Activated naive CD4-positive, alpha-beta T cell treated with anti-CD3 and anti-CD28 coated beads, Interleukin-2, amount 10 ng/mL, durations not matched to agents 7 days and 5 days (primary cell): ENCODE measurements around the gene LSM7.

Experiments
- CTCF ChIA-PET: fragments of 350-600 bp; sonication (Branson Sonifier 250); formaldehyde crosslinking; loops from one replicate; lab custom pipeline; 2021; ENCODE audit warnings: antibody characterized with exemption; lab: Charles Lee
- DNase-seq: peaks from one replicate; pipeline ENCODE4 v3.0.0-alpha.2; 2020
- H3K27ac Mint-ChIP-seq: one replicate; pipeline ENCODE4 v1.8.0; 2021; ENCODE audit warnings: mild to moderate bottlenecking, moderate library complexity, mixed read lengths
- H3K27me3 Mint-ChIP-seq: one replicate; pipeline ENCODE4 v1.8.0; 2021; ENCODE audit warnings: mild to moderate bottlenecking, mixed read lengths
- H3K36me3 Mint-ChIP-seq: one replicate; pipeline ENCODE4 v1.8.0; 2021; ENCODE audit warnings: mixed read lengths
- H3K4me1 Mint-ChIP-seq: one replicate; pipeline ENCODE4 v1.8.0; 2021; ENCODE audit warnings: mixed read lengths
- H3K4me3 Mint-ChIP-seq: one replicate; pipeline ENCODE4 v1.8.0; 2021; ENCODE audit warnings: mild to moderate bottlenecking, moderate library complexity, mixed read lengths
- H3K9me3 Mint-ChIP-seq: one replicate; pipeline ENCODE4 v1.8.0; 2021; ENCODE audit warnings: mixed read lengths

Gene LSM7

DNA sequence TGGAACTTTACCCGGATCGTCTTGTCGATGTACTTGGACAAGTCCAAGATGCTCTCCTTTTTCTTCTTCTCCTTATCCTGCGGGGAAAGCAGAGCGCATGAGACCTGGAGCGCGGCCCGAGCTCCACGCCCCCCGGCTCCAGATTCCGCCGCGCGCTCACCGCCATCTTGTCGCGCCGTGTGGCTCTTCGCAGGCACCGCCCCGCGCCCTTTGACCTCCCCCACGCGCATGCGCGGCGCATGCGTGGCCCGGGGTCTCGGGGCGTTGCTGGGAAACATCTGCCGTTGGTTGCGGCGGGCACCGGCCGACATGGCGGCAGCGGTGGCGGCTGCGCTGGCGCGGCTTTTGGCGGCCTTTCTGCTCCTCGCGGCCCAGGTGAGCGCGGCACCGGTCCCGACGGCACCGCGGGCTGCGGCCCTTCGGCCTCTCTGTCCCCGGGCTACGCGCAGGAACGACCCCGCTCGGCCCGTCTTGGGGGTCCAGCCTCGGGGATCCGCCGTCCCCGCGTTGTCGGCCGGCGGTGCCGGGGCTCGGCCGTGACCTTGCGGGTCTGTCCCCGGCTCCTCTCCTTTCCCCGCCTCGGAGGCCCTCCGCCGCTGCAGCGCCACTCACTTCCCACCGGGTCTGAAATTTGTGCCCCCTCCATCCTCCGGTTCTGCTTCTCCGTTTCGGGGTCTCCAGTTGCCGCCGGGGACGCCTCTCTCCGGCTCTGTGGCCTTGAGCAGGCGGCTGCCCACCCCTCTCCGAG is at the start of gene LSM7, which contains the start of gene SPPL2B:
LSM7 (minus strand) TSS at position 186 of the 748 bp plus-strand sequence; CDS start at position 166, 20 bp downstream.
SPPL2B (plus strand) TSS at position 284 of the 748 bp plus-strand sequence; CDS start at position 310, 26 bp downstream.
- H3K27me3 Mint-ChIP-seq: no peaks in the 10 kb centered on the region
- CTCF ChIA-PET: interaction anchor here (1.2 kb wide), 1 partner anchor 63 kb away, joined by 3 read pairs; no protein-coding TSS in a partner anchor
- no peaks in the 10 kb centered on the region for H3K9me3 Mint-ChIP-seq
- peak within 1 kb of the TSS; percentile 97 for H3K4me3 Mint-ChIP-seq
- H3K36me3 Mint-ChIP-seq: peaks cover 35% of the 10 kb centered on the region
- H3K4me1 Mint-ChIP-seq: peaks cover 73% of the 10 kb centered on the region
- peak; percentile 93 for DNase-seq
- H3K27ac Mint-ChIP-seq: peak within 1 kb of the TSS; percentile 99

DNA sequence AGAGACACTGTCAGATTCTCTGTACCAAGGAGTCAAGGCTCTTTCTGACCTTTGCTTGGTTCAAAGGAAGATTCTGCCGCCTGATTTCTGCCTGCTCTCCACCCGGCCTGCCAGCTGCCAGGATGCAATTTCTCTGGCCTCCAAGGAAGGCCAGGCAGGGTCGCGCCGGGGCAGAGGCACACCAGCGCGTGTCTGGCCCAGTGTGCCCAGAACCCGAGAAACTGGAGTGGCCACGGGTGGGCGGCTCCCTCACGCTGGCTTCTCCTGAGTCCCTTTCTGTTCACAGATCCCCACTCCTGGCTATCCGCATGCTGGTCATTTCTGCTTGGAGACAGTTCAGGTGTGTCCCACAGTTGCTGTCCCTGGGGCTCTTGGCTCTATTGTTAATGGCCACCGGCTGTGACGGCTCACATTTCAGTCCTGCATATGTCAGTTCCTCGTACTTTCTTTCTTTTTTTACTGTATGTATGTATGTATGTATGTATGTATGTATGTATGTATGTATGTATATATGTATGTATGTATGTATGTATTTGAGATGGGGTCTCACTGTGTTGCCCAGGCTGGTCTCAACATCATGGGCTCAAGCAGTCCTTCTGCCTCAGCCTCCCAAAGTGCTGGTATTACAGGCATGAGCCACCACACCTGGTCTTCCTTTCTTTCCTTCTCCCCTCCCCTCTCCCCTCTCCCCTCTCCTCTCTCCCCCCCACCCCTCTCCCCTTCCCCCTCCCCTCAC is 48.6 kb upstream of the LSM7 start:
- no peak overlapping the region for H3K4me3 Mint-ChIP-seq
- H3K27me3 Mint-ChIP-seq: peaks cover 5% of the 10 kb centered on the region
- no peaks in the 10 kb centered on the region for H3K4me1 Mint-ChIP-seq
- no peak overlapping the region for H3K27ac Mint-ChIP-seq
- CTCF ChIA-PET: no interaction called here
- peaks cover 4% of the 10 kb centered on the region for H3K36me3 Mint-ChIP-seq
- H3K9me3 Mint-ChIP-seq: peaks cover 30% of the 10 kb centered on the region
- DNase-seq: no peak

- peaks cover 13% of the 10 kb centered on the region for H3K27me3 Mint-ChIP-seq
- H3K4me3 Mint-ChIP-seq: no peak overlapping the region
- peaks cover 4% of the 10 kb centered on the region for H3K36me3 Mint-ChIP-seq
- CTCF ChIA-PET: no interaction called here
- peaks cover 27% of the 10 kb centered on the region for H3K9me3 Mint-ChIP-seq
- no peak overlapping the region for H3K27ac Mint-ChIP-seq
- peaks cover 2% of the 10 kb centered on the region for H3K4me1 Mint-ChIP-seq
- DNase-seq: no peak
Measured at GRCh38 chr19:2375353-2376121, 47.2 kb upstream of the LSM7 start.

DNA sequence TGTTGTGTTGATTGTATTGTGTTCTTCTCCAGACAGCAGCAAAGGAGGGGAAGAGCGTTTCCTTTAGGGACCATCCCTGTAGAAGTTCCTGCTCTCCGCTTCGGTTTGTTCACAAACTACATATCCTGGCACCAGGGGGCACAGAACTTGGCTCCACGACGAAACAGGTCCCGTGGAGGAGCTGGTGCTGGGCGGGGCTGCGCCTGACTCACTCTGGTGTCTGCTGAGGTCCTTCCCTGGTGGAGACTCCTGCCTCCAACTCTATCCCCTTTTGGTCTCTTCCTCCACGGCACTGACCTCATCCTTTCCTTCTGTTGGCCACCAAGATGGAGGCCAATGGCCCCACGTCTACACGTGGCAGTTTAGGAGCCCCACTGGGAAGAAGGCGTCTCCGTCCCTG is 46.4 kb upstream of the LSM7 start:
- H3K36me3 Mint-ChIP-seq: peaks cover 5% of the 10 kb centered on the region
- H3K4me1 Mint-ChIP-seq: peaks cover 3% of the 10 kb centered on the region
- DNase-seq: no peak
- no peak overlapping the region for H3K4me3 Mint-ChIP-seq
- peaks cover 13% of the 10 kb centered on the region for H3K27me3 Mint-ChIP-seq
- no peak overlapping the region for H3K27ac Mint-ChIP-seq
- CTCF ChIA-PET: no interaction called here
- H3K9me3 Mint-ChIP-seq: peaks cover 24% of the 10 kb centered on the region

GRCh38 chr19:2372076-2372612 is 43.8 kb upstream of the LSM7 start:
- DNase-seq: no peak
- H3K4me1 Mint-ChIP-seq: peaks cover 8% of the 10 kb centered on the region

GRCh38 chr19:2371656-2372055 is 43.3 kb upstream of the LSM7 start:
- H3K4me3 Mint-ChIP-seq: no peak overlapping the region
- H3K4me1 Mint-ChIP-seq: peaks cover 8% of the 10 kb centered on the region
- DNase-seq: no peak
- H3K36me3 Mint-ChIP-seq: peaks cover 6% of the 10 kb centered on the region
- H3K27me3 Mint-ChIP-seq: peaks cover 23% of the 10 kb centered on the region
- no peak overlapping the region for H3K27ac Mint-ChIP-seq
- CTCF ChIA-PET: no interaction called here
- peaks cover 17% of the 10 kb centered on the region for H3K9me3 Mint-ChIP-seq

More at GRCh38 chr19:2372076-2372612, 43.8 kb upstream of the LSM7 start:
- H3K4me3 Mint-ChIP-seq: no peak overlapping the region
- CTCF ChIA-PET: no interaction called here
- no peak overlapping the region for H3K27ac Mint-ChIP-seq
- peaks cover 6% of the 10 kb centered on the region for H3K36me3 Mint-ChIP-seq
- H3K27me3 Mint-ChIP-seq: peaks cover 19% of the 10 kb centered on the region
- peaks cover 14% of the 10 kb centered on the region for H3K9me3 Mint-ChIP-seq

- CTCF ChIA-PET: no interaction called here
- Mint-ChIP-seq H3K27me3 (peaks cover 36% of the 10 kb centered on the region), H3K4me3 (no peak overlapping the region), H3K36me3 (peaks cover 4% of the 10 kb centered on the region), H3K4me1 (peaks cover 8% of the 10 kb centered on the region), H3K9me3 (peaks cover 11% of the 10 kb centered on the region), H3K27ac (no peak overlapping the region)
- no peak for DNase-seq
Measured at GRCh38 chr19:2365201-2365970, 37.0 kb upstream of the LSM7 start.

- Mint-ChIP-seq H3K9me3 (peaks cover 8% of the 10 kb centered on the region), H3K36me3 (peaks cover 4% of the 10 kb centered on the region), H3K27me3 (peaks cover 50% of the 10 kb centered on the region), H3K27ac (no peak overlapping the region), H3K4me3 (no peak overlapping the region), H3K4me1 (peaks cover 3% of the 10 kb centered on the region)
- DNase-seq: no peak
- CTCF ChIA-PET: interaction anchor here (1.2 kb wide), 1 partner anchor 10 kb away, joined by 3 read pairs; no protein-coding TSS in a partner anchor
Measured at GRCh38 chr19:2363419-2363818, 35.0 kb upstream of the LSM7 start.

GRCh38 chr19:2362970-2363300 is 34.5 kb upstream of the LSM7 start:
- no peak for DNase-seq

GRCh38 chr19:2362046-2362969 is 33.9 kb upstream of the LSM7 start:
- Mint-ChIP-seq H3K4me3 (no peak overlapping the region), H3K27ac (no peak overlapping the region), H3K9me3 (peaks cover 3% of the 10 kb centered on the region), H3K4me1 (peaks cover 3% of the 10 kb centered on the region), H3K36me3 (no peaks in the 10 kb centered on the region), H3K27me3 (peaks cover 48% of the 10 kb centered on the region)
- CTCF ChIA-PET: interaction anchor here (1.2 kb wide), 1 partner anchor 9 kb away, joined by 3 read pairs; no protein-coding TSS in a partner anchor
- no peak for DNase-seq

More at GRCh38 chr19:2362970-2363300, 34.5 kb upstream of the LSM7 start:
- peaks cover 3% of the 10 kb centered on the region for H3K9me3 Mint-ChIP-seq
- H3K4me1 Mint-ChIP-seq: peaks cover 3% of the 10 kb centered on the region
- H3K4me3 Mint-ChIP-seq: no peak overlapping the region
- CTCF ChIA-PET: interaction anchor here (1.2 kb wide), 1 partner anchor 10 kb away, joined by 3 read pairs; no protein-coding TSS in a partner anchor
- H3K36me3 Mint-ChIP-seq: no peaks in the 10 kb centered on the region
- H3K27me3 Mint-ChIP-seq: peaks cover 49% of the 10 kb centered on the region
- no peak overlapping the region for H3K27ac Mint-ChIP-seq

GRCh38 chr19:2361246-2362045 is 33.1 kb upstream of the LSM7 start:
- peaks cover 45% of the 10 kb centered on the region for H3K27me3 Mint-ChIP-seq
- no peaks in the 10 kb centered on the region for H3K9me3 Mint-ChIP-seq
- H3K4me3 Mint-ChIP-seq: no peak overlapping the region
- CTCF ChIA-PET: no interaction called here
- H3K27ac Mint-ChIP-seq: no peak overlapping the region
- no peaks in the 10 kb centered on the region for H3K36me3 Mint-ChIP-seq
- peaks cover 3% of the 10 kb centered on the region for H3K4me1 Mint-ChIP-seq
- no peak for DNase-seq

GRCh38 chr19:2360833-2361232 is 32.4 kb upstream of the LSM7 start:
- CTCF ChIA-PET: no interaction called here
- Mint-ChIP-seq H3K9me3 (no peaks in the 10 kb centered on the region), H3K36me3 (no peaks in the 10 kb centered on the region), H3K4me3 (no peak overlapping the region), H3K27ac (no peak overlapping the region), H3K4me1 (peaks cover 3% of the 10 kb centered on the region), H3K27me3 (peaks cover 45% of the 10 kb centered on the region)
- no peak for DNase-seq
